BJ (cell line): ENCODE measurements around the gene TRAT1. TPM values are rescaled to one million over a fixed set of nuclear protein-coding genes. Genes with fewer than 3 reads are reported as not detected.

Experiments used
- CTCF ChIA-PET: fragments of 350-600 bp; formaldehyde crosslinking; extraction: SDS; loops from one replicate; lab custom pipeline; 2021; ENCODE audit warnings: antibody characterized with exemption, inconsistent platforms; lab: Yijun Ruan, JAX
- POLR2A ChIA-PET: fragments of 300-600 bp; sonication (Branson Sonifier 250); formaldehyde crosslinking; extraction: SDS; loops from one replicate; lab custom pipeline; 2021; ENCODE audit warnings: antibody characterized with exemption; lab: Charles Lee
- DNase-seq: peaks from one replicate; pipeline ENCODE4 v3.0.0-alpha.2; 2011; ENCODE audit warnings: low read depth
- H3K27me3 ChIP-seq: 2 replicates; pipeline ENCODE4 v1.6.0; 2011; ENCODE audit warnings: low read length; ENCODE audit not compliant: control insufficient read depth, insufficient read depth
- H3K36me3 ChIP-seq: 2 replicates; pipeline ENCODE4 v1.5.1; 2011; ENCODE audit warnings: low read length; ENCODE audit not compliant: control insufficient read depth, insufficient read depth
- H3K4me3 ChIP-seq: 2 replicates; pipeline ENCODE4 v1.5.1; 2011; ENCODE audit warnings: low read depth, mild to moderate bottlenecking, control low read depth, low read length
- CTCF ChIP-seq: IDR thresholded peaks from 2 replicates; pipeline ENCODE4 v1.5.1; 2011; ENCODE audit warnings: low read depth, mild to moderate bottlenecking, control low read depth, inconsistent platforms, low read length, moderate library complexity; ENCODE audit not compliant: insufficient read depth
- polyA plus RNA-seq: library from polyadenylated mRNA; depleted of rRNA; stranded (reverse); fragments of >200 nt; gene quantifications from 2 replicates; pipeline ENCODE4 v1.2.3, GENCODE V29; 2011

TRAT1 gene
- polyA plus RNA-seq, 1 experiment, result not detected

DNA sequence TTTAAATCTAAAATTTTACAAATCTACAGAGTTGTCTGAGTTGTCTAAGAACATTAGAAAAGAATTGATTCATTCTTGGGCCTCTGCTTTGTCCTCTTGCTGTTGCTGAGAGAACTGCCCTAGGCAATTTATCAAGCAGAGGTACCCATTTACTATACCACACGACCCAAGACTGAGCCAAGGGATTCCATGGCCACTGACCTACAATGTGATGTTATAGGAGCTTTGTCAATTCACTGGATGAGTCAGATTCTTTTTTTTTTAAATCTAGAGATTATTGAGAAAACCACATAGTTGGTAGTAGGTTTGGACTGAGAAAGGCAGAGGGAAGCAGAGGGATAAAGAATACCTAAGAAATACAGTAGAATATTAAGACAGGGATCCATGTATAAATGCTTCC is 55.3 kb downstream of the TRAT1 start:
- CTCF ChIA-PET, result no interaction called here
- TF ChIP-seq CTCF, result no peak
- no peak for DNase-seq
- no peak overlapping the region for H3K4me3 ChIP-seq
- POLR2A ChIA-PET, result no interaction called here
- no peaks in the 10 kb centered on the region for H3K36me3 ChIP-seq
- no peaks in the 10 kb centered on the region for H3K27me3 ChIP-seq

DNA sequence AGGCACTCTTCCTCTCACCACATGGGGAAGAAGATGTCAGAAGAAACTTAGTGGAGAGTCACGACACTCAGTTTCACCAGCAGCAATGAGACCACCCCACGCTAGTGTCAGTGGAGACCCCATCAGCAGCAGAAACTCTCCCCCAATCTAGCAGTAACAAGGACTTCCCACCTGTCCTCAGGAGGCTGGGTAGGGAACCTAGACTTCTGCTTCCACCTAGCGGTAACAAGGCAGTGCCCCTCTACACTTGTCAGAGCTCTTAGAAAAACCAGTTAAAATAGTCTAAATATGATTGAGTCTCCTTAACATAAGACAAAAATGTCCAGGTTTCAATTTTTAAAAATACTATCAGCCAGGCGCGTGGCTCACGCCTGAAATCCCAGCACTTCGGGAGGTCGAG is 57.3 kb downstream of the TRAT1 start:
- POLR2A ChIA-PET, result no interaction called here
- no peaks in the 10 kb centered on the region for H3K36me3 ChIP-seq
- no peaks in the 10 kb centered on the region for H3K27me3 ChIP-seq
- no peak overlapping the region for H3K4me3 ChIP-seq
- no peak for DNase-seq
- CTCF ChIA-PET, result no interaction called here
- no peak for TF ChIP-seq CTCF

GRCh38 chr3:108882762-108883161 is 60.2 kb downstream of the TRAT1 start:
- Histone ChIP-seq H3K36me3 (no peaks in the 10 kb centered on the region), H3K27me3 (no peaks in the 10 kb centered on the region), H3K4me3 (no peak overlapping the region)
- DNase-seq, result no peak
- ChIA-PET CTCF (no interaction called here), POLR2A (no interaction called here)
- no peak for TF ChIP-seq CTCF

GRCh38 chr3:108883373-108883772 is 60.8 kb downstream of the TRAT1 start:
- POLR2A ChIA-PET, result no interaction called here
- TF ChIP-seq CTCF, result no peak
- no peak overlapping the region for H3K4me3 ChIP-seq
- H3K27me3 ChIP-seq, result no peaks in the 10 kb centered on the region
- no peaks in the 10 kb centered on the region for H3K36me3 ChIP-seq
- no peak for DNase-seq
- CTCF ChIA-PET, result no interaction called here

DNA sequence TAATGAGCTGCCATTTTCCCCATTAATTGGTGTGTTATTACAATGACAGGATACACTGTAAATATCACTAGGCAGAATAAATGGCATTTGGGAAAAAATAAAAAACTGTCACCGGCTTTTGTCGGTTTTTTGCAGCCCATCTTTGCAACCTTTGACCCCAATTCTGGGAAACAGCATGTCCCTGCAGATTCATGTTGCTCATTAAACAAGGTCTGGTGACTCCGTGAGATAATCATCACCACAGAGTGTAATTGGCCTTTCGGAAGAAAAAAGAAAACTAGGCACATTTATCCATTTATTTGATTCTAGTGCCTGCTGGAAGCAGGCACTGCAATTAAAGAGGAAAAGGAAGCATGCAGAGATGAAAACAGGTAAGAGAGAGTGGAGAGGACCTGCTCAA is 64.5 kb downstream of the TRAT1 start:
- Histone ChIP-seq H3K4me3 (no peak overlapping the region), H3K36me3 (no peaks in the 10 kb centered on the region), H3K27me3 (no peaks in the 10 kb centered on the region)
- no peak for TF ChIP-seq CTCF
- ChIA-PET POLR2A (no interaction called here), CTCF (no interaction called here)
- no peak for DNase-seq
